Ecto neural progenitor cell (in vitro differentiated cells): ENCODE data around the gene RNF225.
"Not testable (repeated sequence)": the region's sequence is repeated elsewhere in the genome, so short reads cannot be mapped to it uniquely, and the experiment has no call there.

Source experiments
- DNase-seq: peaks from one replicate; pipeline ENCODE4 v3.0.0-alpha.2; 2018; ENCODE audit warnings: low spot score

The RNF225 gene

DNA sequence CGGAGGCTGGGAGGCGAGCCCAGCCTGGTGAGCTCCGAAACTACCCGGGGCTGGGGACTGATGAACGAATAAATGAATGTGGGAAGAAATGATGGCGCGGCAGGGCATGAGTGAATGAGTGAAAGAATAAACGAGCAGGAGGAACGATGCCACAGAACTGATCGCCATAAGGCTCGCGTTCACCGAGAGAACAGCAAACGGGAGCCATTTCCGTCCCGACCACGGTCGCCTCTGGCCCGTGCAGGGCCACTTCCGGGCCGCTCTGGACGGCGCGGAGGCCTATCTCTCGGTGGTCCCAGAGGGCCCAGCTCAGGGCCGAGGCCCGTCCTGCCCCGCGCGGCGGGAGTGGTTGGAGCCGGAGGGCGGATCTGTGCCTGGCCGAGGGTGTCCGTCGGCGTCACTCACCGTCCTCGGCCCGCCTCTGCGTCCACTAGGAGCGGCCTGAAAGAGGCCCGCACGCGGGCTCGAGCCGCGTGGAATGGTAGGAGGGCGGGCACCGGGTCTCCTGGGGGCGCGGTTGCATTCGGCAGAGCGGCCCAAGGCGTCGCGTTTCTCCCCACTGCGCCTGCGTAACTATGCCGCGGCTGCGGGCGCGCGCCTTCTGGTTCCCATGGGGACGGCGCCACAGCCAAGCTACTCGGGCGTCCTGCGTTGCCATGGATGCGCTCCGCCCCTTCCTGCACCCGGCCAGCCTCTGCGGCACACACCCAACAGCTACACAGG is 33.0 kb upstream of the RNF225 start, which contains the start of gene ZNF497:
Gene ZNF497 (minus strand): TSS at position 480 of the 723 bp plus-strand sequence. CDS start 5,116 bp downstream, outside the sequence.
- DNase-seq = peak; percentile 98

DNA sequence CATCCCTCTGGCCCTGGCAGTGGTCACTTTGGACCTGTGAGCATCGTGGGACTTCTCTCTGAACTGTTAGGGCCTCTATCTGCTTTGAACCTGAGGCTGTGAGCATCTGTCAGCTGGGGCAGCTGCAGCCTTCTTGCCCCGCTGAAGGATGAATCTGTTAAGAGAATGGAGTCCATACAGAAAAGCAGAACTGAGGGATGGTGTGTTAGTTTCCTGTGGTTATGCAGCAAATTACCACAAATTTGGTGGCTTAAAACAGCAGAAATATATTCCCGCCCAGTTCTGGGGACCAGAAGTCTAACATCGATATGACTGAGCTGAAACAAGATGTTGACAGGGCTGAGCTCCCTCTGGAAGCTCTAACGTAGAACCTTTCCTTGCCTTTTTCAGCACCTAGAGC is 31.3 kb upstream of the RNF225 start:
- DNase-seq = no peak

- DNase-seq = no peak
Observed at GRCh38 chr19:58366585-58367430, 28.6 kb upstream of the RNF225 start.

- DNase-seq = no peak
Observed at GRCh38 chr19:58367698-58368454, 27.6 kb upstream of the RNF225 start.

DNA sequence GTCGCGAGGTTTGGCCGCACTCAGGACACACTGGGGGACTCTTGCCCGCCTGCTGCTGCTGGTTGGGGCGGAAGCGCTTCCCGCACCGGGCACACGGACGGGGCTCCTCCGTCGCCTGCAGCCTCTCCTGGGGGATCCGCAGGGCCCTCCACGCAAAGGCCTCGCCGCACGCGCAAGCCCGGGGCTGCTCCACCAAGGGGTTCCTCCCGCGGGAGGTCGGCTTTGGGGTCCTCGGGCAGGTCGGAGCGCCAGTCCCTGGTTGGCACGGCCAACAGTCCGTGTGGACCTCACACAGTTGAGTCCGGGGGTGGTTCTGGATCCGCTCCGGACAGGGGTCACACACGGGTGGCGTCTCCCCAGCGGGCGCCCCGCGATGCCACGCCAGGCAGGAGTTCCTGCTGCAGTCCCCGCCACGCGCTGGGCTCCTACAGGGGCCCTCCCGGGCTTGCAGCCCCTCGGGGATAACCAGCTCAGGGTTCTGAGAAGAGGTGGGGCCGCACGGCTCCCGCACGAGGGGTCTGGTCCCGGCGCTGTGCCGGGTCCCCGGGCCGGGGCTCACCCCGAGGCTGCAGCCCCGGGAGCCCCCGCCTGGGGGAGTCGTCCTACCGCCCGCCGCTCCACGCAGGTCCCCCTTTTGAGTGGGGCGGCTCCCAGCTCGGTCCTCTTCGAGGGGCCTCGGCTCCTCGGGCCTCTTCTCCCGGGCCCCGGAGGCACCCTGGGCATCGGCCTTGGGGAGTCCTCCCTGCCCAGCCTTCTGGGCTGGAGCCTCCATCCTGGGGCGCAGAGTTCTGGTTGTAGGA is 26.7 kb upstream of the RNF225 start:
- DNase-seq = no peak

GRCh38 chr19:58372311-58373133 is 22.9 kb upstream of the RNF225 start:
- no peak for DNase-seq

DNA sequence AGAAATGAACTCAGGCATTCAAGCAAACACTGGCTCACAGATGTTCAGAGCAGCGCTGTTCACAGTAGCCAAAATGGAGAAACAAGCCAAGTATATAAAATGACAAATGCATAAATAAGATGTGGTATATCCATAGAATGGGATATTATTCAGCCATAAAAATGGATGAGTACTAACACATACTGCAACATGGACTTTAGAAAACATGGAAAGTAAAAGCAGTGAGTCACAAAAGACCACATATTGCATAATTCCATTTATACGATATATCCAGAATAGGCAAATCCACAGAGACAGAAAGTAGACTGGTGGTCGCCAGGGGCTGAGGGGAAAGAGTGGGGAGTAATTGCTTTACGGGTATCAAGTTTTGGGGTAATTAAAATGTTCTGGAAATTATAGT is 21.3 kb upstream of the RNF225 start:
- DNase-seq = no peak

DNA sequence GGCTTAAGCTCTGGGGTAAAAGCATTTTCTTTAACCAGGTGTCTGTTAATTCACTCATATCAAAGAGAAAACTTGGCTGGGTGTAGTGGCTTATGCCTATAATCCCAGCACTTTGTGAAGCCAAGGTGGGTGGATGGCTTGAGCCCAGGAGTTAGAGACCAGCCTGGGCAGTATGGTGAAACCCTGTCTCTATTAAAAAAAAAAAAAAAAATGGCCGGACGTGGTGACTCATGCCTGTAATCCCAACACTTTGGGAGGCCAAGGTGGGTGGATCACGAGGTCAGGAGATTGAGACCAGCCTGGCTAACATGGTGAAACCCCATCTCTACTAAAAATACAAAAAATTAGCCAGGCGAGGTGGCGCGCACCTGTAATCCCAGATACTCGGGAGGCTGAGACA is 18.7 kb upstream of the RNF225 start:
- not testable (repeated sequence) for DNase-seq

GRCh38 chr19:58379246-58379645 is 16.2 kb upstream of the RNF225 start:
- DNase-seq = no peak

- DNase-seq = no peak
Observed at GRCh38 chr19:58380037-58380661, 15.3 kb upstream of the RNF225 start.

DNA sequence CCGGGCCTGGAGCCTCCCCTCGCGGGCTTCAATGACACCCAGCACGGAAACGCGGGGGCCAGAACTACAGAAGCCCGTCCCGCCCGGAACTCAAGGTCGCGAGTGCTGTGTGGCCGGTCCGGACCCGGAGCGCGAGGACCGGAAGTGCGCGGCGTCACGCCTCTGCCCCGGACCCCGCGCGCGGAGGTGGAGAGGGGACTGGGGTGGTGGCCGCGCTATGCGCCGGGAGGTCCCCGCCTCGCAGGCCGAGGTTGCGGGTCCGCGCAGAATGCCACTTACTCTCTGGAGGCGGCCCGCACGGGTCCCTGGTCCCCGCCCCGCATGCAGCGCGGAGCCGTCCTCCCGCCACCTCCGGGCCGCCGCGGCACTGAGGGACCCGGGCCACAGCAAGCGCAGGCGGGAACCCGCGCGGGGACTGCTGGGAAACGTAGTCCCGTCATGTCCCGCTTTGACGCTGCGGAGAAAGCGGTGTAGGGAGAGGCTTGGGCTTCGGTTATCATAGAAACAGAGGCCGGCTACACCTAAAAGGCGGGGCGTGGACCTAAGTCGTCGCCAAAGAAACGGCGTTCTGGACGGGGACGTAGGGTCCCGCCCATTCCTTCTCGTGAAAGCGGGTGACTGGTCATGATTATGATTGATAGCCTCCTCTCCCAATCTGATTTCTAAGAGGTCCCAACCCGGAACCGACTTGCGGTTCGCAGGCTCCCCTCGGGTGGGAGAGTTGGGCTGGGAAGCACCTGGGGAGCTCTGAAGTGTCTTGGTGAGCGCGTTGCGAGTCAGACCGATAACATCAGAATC is 14.6 kb upstream of the RNF225 start, which contains the start of gene ZNF837:
Gene ZNF837 (minus strand): TSS at position 369 of the 798 bp plus-strand sequence. CDS start 11,698 bp downstream, outside the sequence.
- peak; percentile 98 for DNase-seq

- DNase-seq = no peak
Observed at GRCh38 chr19:58381460-58382212, 13.8 kb upstream of the RNF225 start.

GRCh38 chr19:58382997-58383603 is 12.4 kb upstream of the RNF225 start:
- no peak for DNase-seq

GRCh38 chr19:58385313-58385890 is 10.1 kb upstream of the RNF225 start:
- no peak for DNase-seq

DNA sequence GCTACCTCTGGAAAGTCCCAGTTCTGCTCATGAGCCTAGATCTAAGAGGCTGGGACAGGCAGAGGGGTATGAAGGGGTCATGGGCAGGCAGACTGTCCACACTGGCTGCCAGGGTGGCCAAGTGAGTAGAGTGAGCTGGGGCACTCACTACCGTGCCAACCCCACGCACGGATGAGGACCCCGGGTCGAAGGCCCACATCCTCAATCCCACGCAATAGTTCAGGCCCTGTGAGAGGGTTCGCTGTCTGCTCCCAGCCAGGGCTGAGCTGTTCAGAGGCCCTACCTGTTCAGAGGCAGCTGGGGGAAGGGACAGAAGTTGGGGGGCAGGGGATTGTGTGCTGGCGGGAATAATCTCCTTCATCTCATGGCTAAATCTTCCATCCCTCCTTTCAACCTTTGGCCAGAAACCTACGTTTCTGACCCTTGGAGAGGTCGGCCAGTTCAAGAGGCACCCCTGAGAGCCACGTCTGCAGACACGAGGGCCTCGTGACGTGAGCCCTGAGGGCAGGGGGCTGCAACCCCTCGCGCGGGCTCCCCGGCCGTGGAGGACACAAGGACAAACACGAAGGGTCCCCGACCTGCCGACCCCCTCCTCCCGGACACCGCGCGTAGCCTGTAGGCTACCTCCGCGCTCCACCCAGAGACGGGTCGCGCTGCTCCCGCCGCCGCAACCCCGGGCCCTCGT is 9.4 kb upstream of the RNF225 start:
- no peak for DNase-seq

GRCh38 chr19:58386576-58387337 is 8.7 kb upstream of the RNF225 start, which contains the start of gene RPS5:
Gene RPS5, plus strand, starts transcription at chr19:58387269. Its CDS starts 869 bp downstream, at chr19:58388138.
- DNase-seq = peak; percentile 94
